Suppressor macrophage (primary cell): ENCODE data around the gene PTGIS.
"Not testable (repeated sequence)": the region's sequence is repeated elsewhere in the genome, so short reads cannot be mapped to it uniquely, and the experiment has no call there.

Experiments used
- DNase-seq, 4 experiments: peaks; one replicate each; pipeline ENCODE4 v3.0.0-alpha.2; 2020 to 2022
- total RNA-seq, 17 experiments: gene quantifications; one replicate each; lab custom pipeline; 2026; ENCODE audit warnings: mixed read lengths in 6 of 17, inconsistent platforms in 3 of 17; lab: John Stamatoyannopoulos, UW

PTGIS gene
- total RNA-seq, result 0 to 1.9 (median 0) reads per million in 17 experiments

DNA sequence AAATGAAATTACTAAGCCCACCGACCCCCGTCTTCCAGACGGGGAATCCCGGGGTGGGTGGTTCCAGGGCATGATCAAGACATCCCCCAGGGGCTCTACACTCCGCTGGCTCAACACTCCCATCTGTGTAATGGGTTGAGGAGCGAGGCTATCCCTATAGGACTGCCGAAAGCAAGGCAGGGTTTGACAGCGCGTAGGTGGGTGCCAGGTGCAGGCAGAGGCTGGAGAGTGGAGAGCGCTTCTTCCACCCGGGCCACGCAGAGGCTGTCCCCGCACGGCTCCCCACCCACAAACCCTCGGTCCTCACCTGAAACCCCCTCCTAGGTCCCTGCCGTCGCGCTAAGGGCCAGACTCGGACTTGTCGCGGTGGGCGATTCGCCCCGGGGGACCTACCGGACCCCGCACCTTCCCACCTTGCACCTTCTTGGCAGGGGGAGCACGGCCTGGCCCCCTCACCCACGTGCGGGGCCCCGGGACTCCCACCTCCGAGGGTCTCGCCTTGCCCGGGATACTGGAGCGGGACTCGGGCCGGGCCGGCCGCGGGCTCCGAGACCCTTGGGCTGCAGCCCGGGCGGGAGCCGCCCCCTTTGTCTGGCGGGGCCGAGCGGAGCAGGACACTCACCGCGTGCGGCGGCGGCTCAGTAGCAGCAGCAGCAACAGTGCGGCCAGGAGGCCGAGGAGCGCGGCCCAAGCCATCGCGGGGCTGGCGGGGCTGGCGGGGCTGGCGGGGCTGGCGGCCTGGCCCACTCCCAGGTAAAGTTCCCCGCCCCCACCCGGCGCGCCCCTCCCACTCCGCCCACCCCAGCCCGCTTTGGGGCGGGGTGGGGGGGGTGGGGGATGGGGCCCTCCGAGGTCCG is at the start of gene PTGIS:
PTGIS (minus strand) TSS at position 717 of the 857 bp plus-strand sequence; CDS start at position 696, 21 bp downstream.
- no peak for DNase-seq

DNA sequence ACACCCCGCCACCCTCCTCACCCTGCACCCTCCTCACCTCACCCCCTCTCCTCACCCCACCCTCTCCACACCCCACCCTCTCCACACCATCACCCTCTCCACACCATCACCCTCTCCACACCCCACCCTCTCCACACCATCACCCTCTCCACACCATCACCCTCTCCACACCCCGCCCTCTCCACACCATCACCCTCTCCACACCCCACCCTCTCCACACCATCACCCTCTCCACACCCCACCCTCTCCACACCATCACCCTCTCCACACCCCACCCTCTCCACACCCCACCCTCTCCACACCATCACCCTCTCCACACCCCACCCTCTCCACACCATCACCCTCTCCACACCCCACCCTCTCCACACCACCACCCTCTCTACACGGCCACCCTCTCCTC is 49.5 kb upstream of the PTGIS start:
- DNase-seq, result not testable (repeated sequence)

DNA sequence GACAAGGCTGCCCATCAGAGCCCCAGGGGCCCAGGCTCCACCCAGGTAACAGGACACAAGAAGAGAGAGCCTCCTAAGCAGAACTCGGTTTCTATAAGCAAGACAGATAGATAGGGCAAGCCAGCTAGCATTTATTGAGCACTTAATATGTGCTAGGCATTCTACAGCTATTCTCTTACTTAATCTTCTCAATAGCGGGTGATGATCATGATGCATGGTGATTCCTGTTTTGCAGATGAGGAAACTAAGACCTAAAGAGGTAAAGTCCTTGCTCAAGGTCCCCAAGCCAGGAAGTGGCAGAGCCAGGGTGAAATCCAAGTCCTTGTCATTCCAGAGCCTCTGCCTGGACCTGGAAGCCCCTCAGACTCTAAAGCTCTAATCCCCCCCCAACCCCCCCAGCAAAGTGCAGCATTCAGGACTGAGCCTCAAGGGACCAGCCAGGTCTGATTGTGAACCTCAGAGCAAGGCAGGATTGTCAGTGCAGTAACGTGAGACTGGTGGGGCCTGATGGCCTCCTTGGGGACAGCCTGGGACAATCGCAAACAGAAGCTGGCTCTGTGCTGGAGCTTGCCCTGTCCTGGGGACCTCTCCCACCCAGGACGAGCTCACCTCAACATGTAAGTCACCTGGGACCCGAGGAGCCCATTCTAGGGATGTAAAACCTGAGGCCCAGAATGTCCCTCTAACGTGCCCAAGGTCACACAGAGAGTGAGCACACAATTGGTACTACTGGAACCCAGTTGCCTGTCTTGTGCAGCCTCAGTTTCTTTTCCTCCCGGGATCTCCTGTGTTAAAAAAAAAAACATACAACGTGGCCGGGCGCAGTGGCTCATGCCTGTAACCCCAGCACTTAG is 48.4 kb upstream of the PTGIS start:
- DNase-seq, result peak in 1 of 4 experiments; percentile 13

DNA sequence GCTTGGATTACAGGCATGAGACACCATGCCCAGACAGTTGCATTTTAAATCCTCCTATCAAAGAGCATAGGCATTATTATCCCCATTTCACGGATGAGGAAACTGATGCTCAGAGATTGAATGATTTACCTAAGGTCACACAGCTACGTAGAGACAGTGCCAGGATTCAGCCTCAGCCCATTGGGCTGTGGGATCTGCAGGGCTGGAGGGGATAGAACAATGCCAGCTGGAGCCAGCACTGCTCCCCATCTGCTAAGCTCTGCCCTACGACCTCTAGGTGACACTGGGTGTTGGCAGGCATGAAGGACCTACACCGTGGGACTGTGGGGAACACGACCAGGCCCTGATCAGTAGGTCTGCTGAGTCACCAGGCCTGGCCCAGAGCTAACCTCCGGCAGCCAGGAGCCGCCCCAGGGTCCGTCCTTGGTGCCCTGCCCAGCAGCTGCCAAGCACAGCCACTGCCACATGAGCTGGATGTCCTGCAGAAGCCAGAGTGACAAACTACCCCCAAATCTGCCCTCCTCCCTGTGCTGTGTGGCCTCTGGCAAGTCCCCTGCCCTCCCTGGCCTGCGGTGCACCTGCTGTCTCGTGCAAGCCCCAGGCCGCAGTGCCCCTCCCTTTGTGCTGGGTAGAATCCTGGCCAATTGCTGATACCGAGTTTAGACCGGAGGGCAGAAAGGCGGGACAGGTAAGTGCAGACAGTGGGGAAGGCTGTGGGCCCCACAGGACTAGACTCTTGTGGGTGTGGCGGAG is 47.6 kb upstream of the PTGIS start:
- DNase-seq, result no peak

DNA sequence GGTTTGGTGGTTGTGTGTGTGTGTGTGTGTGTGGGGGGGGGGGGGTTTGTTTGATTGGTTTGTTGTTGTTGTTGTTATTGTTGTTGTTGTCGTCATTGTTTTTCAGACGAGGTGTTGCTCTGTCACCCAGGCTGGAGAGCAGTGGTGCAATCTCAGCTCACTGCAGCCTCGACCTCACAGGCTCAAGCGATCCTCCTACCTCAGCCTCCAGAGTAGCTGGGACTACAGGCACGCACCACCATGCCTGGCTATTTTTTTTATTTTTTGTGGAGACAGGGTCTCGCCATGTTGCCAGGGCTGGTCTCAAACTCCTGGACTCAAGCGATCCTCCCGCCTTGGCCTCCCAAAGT is 47.1 kb upstream of the PTGIS start:
- DNase-seq, result not testable (repeated sequence)

DNA sequence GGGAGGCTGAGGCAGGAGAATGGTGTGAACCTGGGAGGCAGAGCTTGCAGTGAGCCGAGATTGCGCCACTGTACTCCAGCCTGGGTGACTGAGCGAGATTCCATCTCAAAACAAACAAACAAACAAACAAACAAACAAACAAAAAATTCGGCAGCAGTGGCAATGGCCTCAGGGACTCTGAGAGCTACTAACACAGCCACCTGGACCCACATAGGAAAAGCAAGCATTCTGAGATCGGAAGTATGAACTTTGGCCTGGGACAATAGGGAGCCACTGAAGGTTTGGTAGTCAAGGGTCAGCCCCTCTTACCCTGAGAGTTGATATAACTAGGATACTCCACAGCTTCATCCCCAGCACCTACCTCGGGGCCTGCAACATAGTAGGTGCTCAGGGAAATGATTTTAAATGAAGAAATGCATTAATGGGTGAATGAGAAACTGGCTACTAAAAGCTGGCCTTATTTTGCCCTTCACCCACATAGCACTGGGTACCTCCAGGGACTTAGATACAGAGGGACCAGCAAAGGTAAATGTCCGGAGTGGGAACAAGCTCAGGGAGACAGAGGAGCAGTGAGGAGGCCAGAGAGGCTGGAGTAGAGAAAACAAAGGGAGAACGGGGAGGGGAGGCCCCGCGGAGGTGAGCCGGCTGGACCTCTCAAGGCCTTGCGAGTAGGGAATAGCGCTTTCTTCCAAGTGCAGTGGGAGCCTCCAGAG is 46.6 kb upstream of the PTGIS start:
- no peak for DNase-seq

DNA sequence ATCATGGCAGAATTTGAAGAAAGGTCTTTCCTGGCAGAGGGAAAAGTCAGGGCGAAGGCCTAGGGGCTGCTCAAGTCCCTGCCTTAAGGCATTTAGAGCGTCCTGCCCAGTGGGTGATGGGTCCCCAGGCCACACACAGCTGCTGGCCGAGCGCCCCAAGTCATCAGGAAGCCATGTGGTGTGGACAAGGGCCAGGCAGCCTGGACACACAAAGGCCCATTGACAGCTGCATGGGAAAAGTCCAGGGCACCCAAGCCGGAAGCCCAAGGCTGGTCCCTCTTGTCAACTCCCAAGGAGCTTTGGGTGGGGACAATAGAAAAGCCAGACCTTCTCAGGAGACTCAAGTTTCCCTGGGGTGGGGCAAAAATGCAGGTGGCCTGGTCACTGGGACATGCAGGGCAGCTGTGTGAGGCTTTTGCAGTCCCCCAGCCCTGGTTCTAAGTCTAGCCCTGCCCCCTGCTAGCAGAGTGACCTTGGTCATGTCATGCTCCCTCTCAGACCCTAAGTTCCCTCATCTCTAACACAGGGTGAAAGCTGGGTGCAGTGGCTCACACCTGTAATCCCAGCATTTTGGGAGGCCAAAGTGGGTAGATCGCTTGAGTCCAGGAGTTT is 44.3 kb upstream of the PTGIS start:
- DNase-seq, result no peak

DNA sequence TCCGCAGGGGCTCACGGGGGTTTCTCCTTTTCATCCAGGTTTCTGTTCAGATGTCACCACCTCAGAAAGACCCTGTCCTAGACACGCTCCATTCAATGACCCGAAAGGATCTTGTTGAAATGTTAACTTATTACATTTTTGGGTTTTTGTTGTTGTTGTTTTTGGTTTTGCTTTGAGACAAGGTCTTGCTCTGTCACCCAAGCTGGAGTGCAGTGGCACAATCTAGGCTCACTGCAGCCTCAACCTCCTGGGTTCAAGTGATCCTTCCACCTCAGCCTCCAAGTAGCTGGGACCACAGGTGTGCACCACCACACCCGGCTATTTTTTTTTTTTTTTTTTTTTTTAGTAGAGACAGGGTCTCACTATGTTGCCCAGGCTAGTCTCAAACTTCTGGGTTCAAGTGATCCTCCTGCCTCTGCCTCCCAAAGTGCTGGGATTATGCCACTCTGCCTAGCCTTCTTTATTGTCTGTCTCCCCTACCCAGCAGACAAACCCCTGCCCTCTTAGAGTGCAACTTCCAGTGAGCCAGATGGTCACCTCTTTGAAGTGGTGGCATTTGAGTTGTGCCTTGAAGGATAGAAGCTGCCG is 43.7 kb upstream of the PTGIS start:
- not testable (repeated sequence) for DNase-seq

DNA sequence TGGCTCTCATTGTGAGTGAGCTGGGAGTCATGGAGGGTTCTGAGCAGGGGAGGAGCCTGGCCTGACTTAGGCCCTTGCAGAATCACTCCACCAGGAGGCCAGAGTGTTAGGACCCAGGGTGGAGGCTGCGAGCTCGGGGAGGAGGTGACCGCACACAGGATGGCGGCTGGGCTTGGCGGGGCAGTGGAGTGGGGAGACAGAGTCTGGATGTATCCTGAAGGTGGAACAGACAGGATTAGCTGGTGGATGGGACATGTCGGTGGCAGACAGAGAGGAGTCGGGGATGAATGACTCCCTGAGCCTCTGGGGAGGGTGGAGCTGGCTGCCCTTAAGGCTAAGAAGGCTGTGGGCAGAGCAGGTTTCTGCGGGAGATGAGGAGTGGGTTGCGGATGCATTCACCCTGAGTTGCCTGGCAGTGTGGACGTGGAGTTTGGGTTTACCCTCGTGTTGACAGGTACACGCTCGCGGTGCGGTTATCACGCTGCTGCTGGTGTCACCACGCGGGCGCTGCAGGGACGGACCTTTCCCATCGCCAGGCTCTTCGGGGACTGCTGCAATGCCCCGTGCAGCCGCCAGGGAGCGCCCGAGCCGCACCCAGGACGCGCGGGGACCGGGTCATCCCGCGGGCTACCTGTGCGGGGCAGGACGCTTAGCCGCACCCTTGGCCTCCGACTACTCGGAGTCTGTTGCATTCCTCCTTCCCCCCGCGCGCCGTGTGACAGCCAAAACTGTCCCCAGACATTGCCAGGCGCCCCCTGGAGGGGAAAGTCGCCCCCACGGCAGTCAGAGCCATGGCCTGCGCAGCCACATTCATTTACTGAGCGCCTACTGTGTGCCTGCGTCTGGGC is 43.0 kb upstream of the PTGIS start:
- DNase-seq, result peak; percentile 66 to 83 (median 78)

DNA sequence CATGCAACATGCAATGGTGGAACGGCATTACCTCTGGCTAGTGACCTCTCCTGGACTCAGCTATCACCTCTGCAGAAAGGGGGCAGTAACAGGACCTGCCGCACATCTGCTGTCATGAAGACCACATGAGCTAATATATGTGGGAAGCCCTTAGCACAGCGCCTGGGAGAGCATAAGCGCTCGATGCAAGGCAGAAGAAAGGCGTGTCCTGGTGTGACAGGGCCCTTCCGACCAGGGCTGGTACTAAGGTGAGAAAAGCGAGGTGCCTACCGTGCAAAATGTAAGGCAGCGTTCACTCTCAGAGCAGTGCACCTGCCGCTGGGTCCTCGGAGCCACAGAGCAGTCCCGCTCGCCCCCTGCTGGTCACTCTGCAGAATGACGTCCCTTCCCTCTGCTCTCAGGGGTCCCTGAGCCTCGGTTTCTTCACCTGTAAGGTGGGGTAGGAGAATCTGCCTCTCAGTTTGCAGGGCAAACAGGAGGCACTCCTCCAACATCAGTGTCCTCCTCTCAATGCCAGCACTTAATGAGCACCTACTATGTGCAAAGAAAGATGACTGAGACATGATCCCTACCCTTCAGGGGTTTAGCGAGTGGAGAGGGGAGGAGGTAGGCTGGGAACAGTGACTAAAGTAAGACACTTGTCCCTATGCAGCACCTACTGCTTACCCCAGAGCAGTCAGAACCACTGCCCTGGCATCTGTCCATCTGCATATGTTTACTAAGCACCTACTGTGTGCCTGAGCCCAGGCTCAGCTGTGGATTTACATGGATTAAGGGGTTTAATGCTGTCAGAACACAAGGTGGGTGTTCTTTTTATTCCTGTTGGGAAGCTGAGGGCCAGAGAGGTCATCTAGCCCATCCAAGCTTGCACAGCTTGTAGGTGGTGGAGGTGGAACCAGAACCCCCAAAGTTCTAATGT is 41.1 kb upstream of the PTGIS start:
- peak; percentile 55 to 76 (median 68) for DNase-seq

DNA sequence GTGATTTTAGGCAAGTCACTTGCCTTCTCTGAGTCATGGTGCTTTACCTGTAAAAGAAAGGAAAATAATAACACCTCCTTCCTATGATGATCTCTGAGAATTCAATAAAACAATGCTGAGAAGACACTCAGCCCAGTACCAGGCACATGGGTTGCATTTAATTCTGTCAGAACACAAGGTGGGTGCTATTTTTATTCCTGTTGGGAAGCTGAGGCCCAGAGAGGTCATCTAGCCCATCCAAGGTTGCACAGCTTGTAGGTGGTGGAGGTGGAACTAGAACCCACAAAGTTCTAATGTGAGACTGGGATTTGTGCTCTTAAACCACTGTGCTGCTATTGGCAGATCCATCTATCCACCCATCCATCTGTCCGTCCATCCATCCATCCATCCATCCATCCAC is 39.6 kb upstream of the PTGIS start:
- DNase-seq, result no peak

DNA sequence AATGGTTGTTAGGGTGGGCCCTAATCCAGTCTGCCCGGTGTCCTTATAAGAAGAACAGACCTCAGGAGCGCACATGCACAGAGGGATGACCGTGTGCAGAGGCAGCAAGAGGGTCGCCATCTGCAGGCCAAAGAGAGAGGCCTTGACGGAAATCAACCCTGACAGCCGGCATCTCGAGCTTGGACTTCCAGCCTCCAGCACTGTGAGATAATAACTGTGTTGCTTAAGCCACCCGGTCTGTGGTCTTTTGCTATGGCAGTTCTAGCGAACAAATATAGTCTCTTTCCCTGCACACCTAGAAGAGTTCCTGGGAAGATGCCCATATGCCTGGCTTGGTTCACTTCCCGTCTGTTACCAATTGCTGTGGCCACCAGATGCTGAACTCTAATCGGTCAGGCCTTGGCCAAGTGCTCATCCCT is 35.3 kb upstream of the PTGIS start:
- DNase-seq, result peak in 3 of 4 experiments; percentile 19 to 32 (median 27)

DNA sequence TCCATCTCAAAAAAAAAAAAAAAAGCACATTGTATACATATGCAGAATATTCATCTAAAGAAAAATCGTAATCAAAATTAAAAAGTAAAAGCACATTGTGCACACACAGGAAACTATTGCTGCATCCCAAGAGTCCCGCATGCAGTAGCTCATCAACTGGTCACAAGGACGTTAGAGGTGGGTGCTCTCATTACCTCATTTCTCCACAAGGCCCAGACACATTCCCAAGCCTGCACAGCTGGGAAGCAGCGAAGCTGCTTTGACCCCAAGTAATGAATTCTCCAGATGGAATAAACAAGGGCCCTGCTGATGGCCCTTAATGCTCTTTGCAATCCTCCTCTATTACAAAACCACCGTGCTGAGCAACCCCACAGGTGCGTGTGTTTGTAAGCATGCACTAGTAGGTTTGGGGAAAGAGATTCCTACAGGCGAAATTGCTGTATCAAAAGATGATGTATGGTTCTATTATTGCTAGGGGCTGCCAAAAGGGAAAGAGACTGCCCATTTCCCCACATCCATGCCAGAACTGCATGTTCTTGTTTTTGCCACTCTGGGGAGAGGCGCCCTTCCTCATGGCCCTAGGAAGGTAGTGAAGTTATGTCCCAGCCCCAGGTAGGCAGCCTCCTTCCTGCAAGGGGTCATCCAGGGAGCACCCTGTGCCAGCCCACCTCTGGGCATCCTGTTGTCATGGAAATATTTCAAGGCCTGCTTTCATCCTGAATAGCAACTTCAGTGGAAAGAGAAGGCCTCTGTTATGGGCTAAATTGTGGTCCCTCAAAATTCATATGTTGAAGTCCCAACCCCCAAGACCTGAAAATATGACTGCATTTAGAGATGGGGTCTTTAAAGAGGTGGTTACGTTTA is 34.6 kb upstream of the PTGIS start:
- no peak for DNase-seq

DNA sequence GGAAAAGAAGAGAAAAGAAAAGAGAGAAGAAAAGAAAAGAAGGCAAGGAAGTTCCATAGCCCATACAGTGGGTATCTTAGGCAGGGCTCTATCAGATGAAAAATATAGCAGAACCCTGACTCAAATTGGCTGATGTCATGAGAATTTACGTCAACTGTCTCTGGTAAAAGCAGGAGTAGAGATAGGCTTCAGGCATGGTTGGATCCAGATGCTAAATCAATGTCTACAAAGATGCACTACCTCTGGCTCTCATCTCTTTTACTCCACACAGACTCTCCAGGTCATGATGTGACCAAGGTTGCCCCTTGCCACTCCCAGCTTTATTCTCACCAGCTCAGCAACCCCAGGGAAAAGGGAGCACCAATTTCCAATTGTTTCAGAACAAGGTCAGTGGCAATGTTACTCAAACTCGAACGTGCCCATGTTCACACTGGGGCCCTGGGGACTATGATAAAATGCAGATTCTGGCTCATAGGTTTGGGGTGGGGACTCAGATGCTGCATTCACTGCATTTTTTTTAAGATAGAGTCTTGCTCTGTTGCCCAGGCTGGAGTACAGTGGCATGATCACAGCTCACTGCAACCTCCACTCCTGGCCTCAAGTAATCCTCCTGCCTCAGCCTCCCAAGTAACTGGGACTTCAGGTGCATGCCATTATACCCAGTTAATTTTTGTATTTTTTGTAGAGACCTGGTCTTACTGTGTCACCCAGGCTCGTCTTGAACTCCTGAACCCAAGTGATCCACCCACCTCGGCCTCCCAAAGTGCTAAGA is 33.4 kb upstream of the PTGIS start:
- DNase-seq, result no peak

DNA sequence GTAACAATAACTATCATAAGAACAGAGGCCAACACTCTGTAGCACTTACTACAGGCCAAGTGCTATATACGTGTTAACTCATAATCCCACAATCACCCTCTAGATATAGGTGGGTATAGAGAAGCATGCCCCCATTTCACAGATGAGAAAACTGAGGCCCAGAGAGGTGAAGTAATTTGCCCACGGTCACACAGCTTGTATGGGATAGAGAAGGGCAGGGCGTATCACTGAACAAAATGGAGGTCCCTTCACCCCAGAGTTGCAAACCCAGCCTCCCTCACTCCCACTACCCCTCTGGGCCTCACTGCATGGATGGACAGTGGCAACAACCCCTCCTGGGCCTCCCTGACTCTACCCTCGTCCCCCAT is 31.8 kb upstream of the PTGIS start:
- no peak for DNase-seq

DNA sequence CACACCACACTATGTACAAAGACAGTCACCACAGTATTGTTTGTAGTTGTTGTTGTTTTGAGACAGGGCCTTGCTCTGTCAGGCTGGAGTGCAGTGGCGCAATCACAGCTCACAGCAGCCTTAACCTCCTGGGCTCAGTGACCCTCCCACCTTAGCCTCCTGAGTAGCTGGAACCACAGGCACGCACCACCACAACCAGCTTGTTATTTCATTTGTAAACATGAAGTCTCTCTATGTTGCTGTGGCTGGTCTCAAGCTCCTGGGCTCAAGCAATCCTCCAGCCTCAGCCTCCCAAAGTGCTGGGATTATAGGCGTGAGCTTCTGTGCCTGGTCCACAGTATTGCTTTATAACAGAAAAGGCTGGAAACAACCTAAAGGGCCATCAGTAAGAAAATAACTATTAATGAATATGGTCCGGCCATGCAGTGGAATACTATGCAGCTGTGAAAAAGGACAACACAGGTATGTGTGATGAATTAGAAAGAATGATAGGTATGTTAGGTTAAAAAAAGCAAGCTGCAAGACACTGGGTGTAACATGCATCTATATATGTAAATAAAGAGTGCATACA is 30.0 kb upstream of the PTGIS start:
- no peak for DNase-seq
